K562 (cell line): ENCODE measurements around the gene CRTC3. TPM values are rescaled to one million over a fixed set of nuclear protein-coding genes. Genes with fewer than 3 reads are reported as not detected.

Source experiments
- ARNT ChIP-seq, 2 experiments: fragments of 450-650 bp; IDR thresholded peaks; 2 replicates each; pipeline ENCODE4 v1.6.1; 2016; ENCODE audit warnings: mild to moderate bottlenecking in 1 of 2
- CEBPZ ChIP-seq: fragments of 150-350 bp; IDR thresholded peaks from 2 replicates; pipeline ENCODE4 v1.6.1; 2014; ENCODE audit warnings: low read depth, mild to moderate bottlenecking, low read length, borderline replicate concordance
- E2F1 ChIP-seq: sonication (generic); formaldehyde crosslinking; IDR thresholded peaks from 2 replicates; pipeline ENCODE4 v1.8.1; 2023; ENCODE audit warnings: mild to moderate bottlenecking, missing genetic modification reagents, moderate library complexity
- MAFK ChIP-seq: IDR thresholded peaks from 2 replicates; pipeline ENCODE4 v1.6.1; 2011; ENCODE audit warnings: low read length, improper control_type of control experiment
- NR2C2 ChIP-seq, 2 experiments: fragments of 200-800 bp in 1 of 2; sonication (Bioruptor generic) in 1 of 2; sonication (generic) in 1 of 2; formaldehyde crosslinking in 1 of 2; IDR thresholded peaks; 2 replicates each; pipeline versions ENCODE4 v1.6.1 to v1.8.0; 2016 to 2022; ENCODE audit warnings: mild to moderate bottlenecking in 1 of 2, missing compliant biosample characterization in 1 of 2, missing genetic modification characterization in 1 of 2, missing genetic modification reagents in 1 of 2
- POLR2A ChIP-seq: fragments of 450-650 bp; conservative IDR thresholded peaks from 2 replicates; pipeline ENCODE4 v1.6.1; 2016
- ZNF175 ChIP-seq: fragments of 200-800 bp; sonication (Bioruptor generic); IDR thresholded peaks from 2 replicates; pipeline ENCODE4 v1.6.1; 2016; ENCODE audit warnings: low read depth, mild to moderate bottlenecking, missing genetic modification characterization, missing compliant biosample characterization
- polyA plus RNA-seq, 8 experiments: library from polyadenylated mRNA; depleted of rRNA in 4 of 8; stranded (reverse) in 5 of 8; unstranded in 3 of 8; fragments of >200 nt; fragmentation: Nextera tagmentation in 2 of 8; fragmentation: Illumina TruSeq in 1 of 8; extraction: Ambion mirVana in 2 of 8; extraction: Trizol in 1 of 8; gene quantifications; 2 replicates each; pipeline versions ENCODE4 v1.2.1 to v1.2.3, GENCODE V29; 2011 to 2014; ENCODE audit warnings: inconsistent platforms in 1 of 8, missing spikeins in 1 of 8
- total RNA-seq, 7 experiments: library from RNA; depleted of rRNA in 6 of 7; stranded (reverse); fragments of >200 nt in 6 of 7; fragmentation: Illumina TruSeq in 2 of 7; extraction: Trizol in 2 of 7; gene quantifications; 2 replicates each; pipeline versions ENCODE4 v1.2.1 to v1.2.3, GENCODE V29; 2011 to 2021; ENCODE audit warnings: low replicate concordance in 1 of 7

CRTC3 gene
- total and polyA plus RNA-seq, 9 of the 15 experiments (the other 6 are each of a cell fraction or from before 2014, with no cell fraction given), result 1.2 to 19.0 (median 11.6) TPM

- TF ChIP-seq CEBPZ, result no peak
- no peak for TF ChIP-seq POLR2A
- TF ChIP-seq NR2C2 (CRISPR knock-in tag; IDR thresholded peaks at IDR 0.05), result no peak
- no peak for TF ChIP-seq NR2C2 (tag; IDR thresholded peaks at IDR 0.05)
- no peak for TF ChIP-seq ARNT (IDR thresholded peaks at IDR 0.05)
- no peak for TF ChIP-seq MAFK
- TF ChIP-seq E2F1 (CRISPR knock-in tag), result no peak
- TF ChIP-seq ZNF175 (CRISPR knock-in tag), result no peak
These were observed 141.5 kb downstream of the CRTC3 start (continued) for GRCh38 chr15:90671216-90671615.
